ENCODE measurements around the gene GARRE1.

GRCh38 chr19:34260771-34261173 lies 6.4 kb downstream of the GARRE1 start:
- TF ChIP-seq CTCF (IDR thresholded peaks at IDR 0.05 in 2 of 3, conservative IDR thresholded peaks at IDR 0.05 in 1 of 3; ENCODE audit: borderline replicate concordance in 1 of 3, insufficient read depth in 1 of 3, low read depth in 2 of 3, low read length in 2 of 3) (no peak), RAD21 (IDR thresholded peaks at IDR 0.05; ENCODE audit: low read depth) (no peak), POLR2AphosphoS5 (IDR thresholded peaks at IDR 0.05; ENCODE audit: low read depth, low read length) (no peak), FOSL1 (IDR thresholded peaks at IDR 0.05; ENCODE audit: low read depth) (no peak), EZH2 (IDR thresholded peaks at IDR 0.05) (no peak), YY1 (IDR thresholded peaks at IDR 0.05; ENCODE audit: extremely low read depth, insufficient replicate concordance, low read depth, low read length) (no peak), REST (IDR thresholded peaks at IDR 0.05; ENCODE audit: low read depth) (no peak)
